AG09309 (cell line): ENCODE measurements around the gene TSC22D4.
"Not testable (repeated sequence)": the region's sequence is repeated elsewhere in the genome, so short reads cannot be mapped to it uniquely, and the experiment has no call there.

Experiments
- DNase-seq: peaks from one replicate; pipeline ENCODE4 v3.0.0-alpha.2; 2010; ENCODE audit warnings: low read depth
- H3K4me3 ChIP-seq: 2 replicates; pipeline ENCODE4 v1.5.1; 2011; ENCODE audit warnings: mild to moderate bottlenecking, low read depth, low read length, moderate library complexity; ENCODE audit not compliant: control insufficient read depth
- TF ChIP-seq, protein P1 (sequence below): IDR thresholded peaks from 2 replicates; pipeline ENCODE4 v1.5.1; 2011; ENCODE audit warnings: mild to moderate bottlenecking, low read depth, low read length, inconsistent platforms; ENCODE audit not compliant: insufficient read depth, control insufficient read depth; ENCODE audit errors: missing control alignments

Gene TSC22D4

DNA sequence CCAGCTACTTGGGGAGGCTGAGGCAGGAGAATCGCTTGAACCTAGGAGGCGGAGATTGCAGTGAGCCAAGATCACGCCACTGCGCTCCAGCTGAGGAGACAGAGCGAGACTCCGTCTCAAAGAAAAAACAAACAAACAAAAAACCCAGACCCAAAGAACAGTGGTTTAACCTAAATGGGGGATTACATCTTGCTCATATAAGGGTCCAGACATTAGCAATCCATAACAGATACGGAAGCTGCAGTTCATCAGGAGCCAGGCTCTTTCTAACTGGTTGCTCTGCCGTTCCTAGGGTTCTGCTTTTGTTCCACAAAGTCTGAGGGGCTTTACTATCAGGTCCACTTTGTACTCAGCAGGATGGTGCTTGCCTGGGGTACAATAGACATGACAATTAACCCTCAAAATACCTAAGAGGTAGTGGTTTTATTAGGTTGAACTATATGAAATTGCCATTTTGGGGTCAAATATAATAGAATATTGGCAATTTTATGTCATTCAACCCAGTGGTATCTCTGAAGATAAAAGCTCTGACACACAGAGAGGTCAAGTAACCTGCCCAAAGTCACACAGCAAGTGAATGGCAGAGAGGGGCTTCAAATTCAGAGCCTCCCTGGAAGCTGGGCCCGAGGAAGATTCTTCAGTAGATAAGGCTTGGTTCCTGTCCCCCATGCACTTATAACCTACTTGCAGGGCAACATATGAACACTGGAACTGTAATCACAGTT, 26.0 kb upstream of the TSC22D4 start:
- TF ChIP-seq, protein P1, sequence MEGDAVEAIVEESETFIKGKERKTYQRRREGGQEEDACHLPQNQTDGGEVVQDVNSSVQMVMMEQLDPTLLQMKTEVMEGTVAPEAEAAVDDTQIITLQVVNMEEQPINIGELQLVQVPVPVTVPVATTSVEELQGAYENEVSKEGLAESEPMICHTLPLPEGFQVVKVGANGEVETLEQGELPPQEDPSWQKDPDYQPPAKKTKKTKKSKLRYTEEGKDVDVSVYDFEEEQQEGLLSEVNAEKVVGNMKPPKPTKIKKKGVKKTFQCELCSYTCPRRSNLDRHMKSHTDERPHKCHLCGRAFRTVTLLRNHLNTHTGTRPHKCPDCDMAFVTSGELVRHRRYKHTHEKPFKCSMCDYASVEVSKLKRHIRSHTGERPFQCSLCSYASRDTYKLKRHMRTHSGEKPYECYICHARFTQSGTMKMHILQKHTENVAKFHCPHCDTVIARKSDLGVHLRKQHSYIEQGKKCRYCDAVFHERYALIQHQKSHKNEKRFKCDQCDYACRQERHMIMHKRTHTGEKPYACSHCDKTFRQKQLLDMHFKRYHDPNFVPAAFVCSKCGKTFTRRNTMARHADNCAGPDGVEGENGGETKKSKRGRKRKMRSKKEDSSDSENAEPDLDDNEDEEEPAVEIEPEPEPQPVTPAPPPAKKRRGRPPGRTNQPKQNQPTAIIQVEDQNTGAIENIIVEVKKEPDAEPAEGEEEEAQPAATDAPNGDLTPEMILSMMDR = no peak
- DNase-seq = no peak

DNA sequence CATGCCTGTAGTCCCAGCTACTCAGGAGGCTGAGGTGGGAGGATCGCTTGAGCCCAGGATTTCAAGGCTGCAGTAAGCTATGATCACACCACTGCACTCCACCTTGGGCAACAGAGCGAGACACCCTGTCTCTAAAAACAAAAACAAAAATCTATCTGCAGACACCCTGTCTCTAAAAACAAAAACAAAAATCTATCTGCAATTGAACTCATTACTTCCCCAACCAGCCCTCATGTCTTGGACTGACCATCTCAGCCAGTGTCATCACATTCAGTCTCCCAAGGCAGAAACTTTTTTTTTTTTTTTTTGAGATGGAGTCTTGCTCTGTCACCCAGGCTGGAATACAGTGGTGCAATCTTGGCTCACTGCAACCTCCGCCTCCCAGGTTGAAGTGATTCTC, 25.0 kb upstream of the TSC22D4 start:
- not testable (repeated sequence) for H3K4me3 ChIP-seq, DNase-seq

More for the DNA sequence above, 26.0 kb upstream of the TSC22D4 start:
- H3K4me3 ChIP-seq = no peak overlapping the region

DNA sequence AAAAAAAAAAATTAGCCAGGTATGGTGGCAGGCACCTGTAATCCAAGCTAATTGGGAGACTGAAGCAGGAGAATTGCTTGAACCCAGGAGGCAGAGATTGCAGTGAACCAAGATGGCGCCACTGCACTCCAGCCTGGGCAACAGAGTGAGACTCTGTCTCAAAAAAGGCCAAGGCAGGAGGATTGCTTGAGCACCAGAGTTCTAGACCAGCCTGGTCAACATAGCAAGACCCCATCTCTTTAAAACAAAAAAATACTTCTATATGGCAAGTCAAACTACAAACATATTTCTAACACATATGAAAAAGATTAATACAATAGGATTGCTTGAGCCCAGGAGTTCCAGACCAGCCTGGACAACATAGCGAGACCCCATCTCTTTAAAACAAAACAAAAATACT, 21.7 kb upstream of the TSC22D4 start:
- not testable (repeated sequence) for DNase-seq, H3K4me3 ChIP-seq

DNA sequence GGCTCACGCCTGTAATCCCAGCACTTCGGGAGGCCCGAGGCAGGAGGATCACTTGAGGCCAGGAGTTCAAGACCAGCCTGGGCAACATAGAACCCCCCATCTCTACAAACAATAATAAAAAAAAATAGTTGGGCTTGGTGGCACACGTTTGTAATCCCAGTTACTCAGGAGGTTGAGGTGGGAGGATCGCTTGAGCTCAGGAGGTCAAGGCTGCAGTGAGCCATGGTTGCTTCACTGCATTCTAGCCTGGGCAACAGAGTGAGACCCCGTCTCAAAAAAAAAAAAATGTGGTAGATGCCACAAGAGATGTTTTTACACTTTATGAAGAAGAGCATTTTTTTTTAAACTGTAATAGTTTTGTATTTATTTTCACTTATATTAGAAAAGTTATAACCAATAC, 17.5 kb upstream of the TSC22D4 start:
- no peak overlapping the region for H3K4me3 ChIP-seq
- TF ChIP-seq, protein P1 = no peak
- no peak for DNase-seq

DNA sequence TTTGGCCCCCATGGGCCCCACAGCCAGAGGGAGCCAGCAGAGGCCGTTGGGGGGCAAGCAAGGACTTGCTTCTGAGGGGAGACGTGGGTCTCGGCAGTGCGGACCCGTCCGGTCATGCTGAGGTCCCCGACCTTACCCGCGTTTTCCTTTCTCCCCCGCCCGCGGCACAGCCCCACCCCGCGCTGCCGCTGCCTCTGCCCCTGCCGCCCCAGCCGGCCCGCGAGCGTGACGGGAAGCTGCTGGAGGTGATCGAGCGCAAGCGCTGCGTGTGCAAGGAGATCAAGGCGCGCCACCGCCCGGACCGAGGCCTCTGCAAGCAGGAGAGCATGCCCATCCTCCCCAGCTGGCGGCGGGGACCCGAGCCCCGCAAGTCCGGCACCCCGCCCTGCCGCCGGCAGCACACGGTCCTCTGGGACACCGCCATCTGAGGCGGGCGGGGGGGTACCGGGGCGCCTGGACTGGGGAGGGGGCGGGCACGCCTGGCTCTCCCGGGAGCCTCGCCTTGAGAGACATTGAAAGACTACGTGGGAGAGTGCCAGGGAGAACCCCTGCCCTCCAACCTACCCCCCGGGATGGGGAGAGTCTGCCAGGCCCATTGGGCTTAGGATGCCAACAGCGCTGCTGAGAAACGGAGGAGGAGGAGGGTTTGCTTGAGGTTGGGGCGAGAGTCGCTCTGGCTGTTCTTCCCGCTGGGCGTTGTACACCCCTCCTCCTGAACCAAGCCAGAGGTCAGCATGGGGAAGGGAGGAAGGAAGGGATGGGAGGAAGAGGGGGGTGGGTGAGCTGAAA, 14.7 kb upstream of the TSC22D4 start:
- H3K4me3 ChIP-seq = no peak overlapping the region
- no peak for DNase-seq
- TF ChIP-seq, protein P1 = no peak

DNA sequence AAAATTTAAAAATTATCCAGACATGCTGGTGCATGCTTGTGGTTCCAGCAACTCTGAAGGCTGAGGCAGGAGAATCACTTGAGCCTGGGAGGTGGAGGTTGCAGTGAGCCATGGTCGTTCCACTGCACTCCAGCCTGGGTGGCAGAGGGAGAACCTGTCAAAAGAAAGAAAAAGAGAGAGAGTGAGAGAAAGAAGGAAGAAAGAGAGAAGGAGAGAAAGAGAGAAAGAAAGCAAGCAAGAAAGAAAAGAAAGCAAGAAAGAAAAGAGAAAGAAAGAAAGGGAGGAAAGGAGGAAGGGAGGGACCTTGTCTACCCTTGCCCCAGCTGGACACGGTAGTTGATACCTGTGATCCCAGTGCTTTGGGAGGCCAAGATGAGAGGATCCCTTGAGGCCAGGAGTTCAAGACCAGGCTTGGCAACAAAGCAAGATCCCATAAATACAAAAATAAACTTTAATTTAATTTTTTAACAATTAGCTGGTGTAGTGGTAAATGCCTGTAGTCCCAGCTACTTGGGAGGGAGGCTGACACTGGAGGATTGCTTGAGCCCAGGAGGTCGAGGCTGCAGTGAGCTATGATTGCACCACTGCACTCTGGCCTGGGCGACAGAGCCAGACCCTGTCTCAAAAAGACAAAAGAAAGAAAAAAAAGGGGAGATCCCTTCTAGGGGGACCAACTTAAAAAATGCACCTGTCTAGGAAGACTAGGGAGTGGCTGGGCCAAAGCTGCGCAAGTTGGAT, 13.9 kb upstream of the TSC22D4 start:
- TF ChIP-seq, protein P1 = no peak

DNA sequence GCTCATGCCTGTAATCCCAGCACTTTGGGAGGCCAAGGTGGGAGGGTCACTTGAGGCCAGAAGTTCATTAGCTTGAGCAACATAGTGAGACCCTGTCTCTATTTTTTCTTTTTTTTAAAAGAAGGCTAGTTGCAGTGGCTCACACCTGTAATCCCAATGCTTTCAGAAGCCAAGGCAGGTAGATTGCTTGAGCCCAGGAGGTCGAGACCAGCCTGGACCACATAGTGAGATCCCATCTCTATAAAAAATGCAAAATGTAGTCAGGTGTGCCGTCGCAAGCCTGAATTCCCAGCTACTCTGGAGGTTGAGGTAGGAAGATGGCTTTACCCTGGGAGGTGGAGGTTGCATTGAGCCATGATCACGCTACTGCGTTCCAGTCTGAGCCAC, 12.2 kb upstream of the TSC22D4 start:
- H3K4me3 ChIP-seq = no peak overlapping the region
- TF ChIP-seq, protein P1 = no peak
- no peak for DNase-seq

More for the DNA sequence above, 13.9 kb upstream of the TSC22D4 start:
- DNase-seq = no peak
- H3K4me3 ChIP-seq = no peak overlapping the region
